Posterior vena cava (tissue), 2 donors: ENCODE measurements around the gene GRIFIN. TPM values are rescaled to one million over a fixed set of nuclear protein-coding genes. Genes with fewer than 3 reads are reported as not detected.

ENCODE experiments used
- DNase-seq: peaks from one replicate; pipeline ENCODE4 v3.0.0-alpha.2; 2020; ENCODE audit warnings: low spot score
- intact Hi-C, 2 donors: fragments of 100-400 bp; cut with DNase I; formaldehyde crosslinking; loops; one replicate each; pipeline versions ENCODE4 v1.14.1 to v1.14.2; 2022 to 2023
- total RNA-seq, 2 donors: library from RNA; stranded (reverse); fragmentation: NEBNext Ultra II Directional; extraction: Animal tissue kit (Norgen Biotek cat#: 25700); gene quantifications; one replicate each; pipeline ENCODE4 v1.2.1, GENCODE V29; 2021
- donor health status: DM: yes; HTN: yes; CAD: no.
- donor health status: DM: yes; HTN: yes; CAD: no.

The GRIFIN gene
- total RNA-seq, 2 donors from 2014 or later: not detected

DNA sequence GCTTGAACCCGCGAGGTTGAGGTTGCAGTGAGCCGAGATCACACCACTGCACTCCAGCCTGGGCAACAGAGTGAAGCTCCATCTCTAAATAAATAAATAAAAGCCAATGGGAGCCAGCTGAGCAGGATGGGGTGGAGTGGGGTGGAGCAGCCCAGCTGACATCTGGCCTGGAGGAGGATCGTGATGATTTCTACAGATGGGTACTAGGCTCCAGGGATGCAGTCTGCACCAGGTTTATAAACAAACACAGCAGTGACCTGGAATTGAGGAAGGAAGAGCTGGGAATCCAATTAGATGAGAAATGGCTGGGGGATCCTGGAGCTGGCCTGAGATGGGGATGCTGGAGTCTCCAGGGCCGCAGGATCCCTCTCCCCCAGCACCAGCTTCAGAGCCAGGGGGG, 7.3 kb upstream of the GRIFIN start:
- intact Hi-C loops: no loop called here
- no peak for DNase-seq

DNA sequence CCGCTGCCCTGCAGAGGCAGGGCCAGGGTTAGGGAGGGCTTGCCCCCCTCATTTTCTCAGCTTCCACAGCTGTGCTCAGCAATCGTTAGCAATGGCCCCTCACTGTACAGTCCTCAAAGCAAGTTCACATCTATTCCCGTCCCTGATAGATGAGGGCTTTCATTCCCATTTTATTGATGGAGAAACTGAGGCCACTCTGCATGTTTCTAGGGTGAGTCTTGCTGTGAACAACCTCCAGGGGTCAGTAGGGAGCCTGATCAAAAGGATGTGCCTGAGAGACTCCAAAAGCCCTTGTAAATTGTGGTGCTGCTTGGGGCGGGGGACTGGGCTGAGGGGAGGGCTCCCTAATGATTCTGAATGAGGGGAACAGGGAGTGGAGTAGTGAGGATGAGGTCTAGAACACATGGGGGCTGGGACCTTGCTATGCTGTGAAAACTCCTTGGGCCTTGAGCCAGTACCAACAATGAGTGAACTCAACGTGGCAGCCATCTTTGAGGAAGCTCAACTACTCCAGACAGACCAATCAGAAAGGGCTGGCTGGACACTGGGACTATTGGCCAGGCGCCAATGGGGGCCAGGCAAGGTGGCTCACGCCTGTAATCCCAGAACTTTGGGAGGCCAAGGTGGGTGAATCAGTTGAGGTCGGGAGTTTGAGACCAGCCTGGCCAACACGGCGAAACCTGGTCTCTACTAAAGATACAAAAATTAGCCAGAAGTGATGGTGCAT, 6.7 kb upstream of the GRIFIN start:
- intact Hi-C loops: no loop called here
- DNase-seq: no peak

GRCh38 chr7:2481195-2481594, 5.0 kb upstream of the GRIFIN start:
- intact Hi-C loops: no loop called here
- DNase-seq: no peak

- no peak for DNase-seq
- intact Hi-C loops: no loop called here
These were observed 3.8 kb upstream of the GRIFIN start for GRCh38 chr7:2480070-2480408.

DNA sequence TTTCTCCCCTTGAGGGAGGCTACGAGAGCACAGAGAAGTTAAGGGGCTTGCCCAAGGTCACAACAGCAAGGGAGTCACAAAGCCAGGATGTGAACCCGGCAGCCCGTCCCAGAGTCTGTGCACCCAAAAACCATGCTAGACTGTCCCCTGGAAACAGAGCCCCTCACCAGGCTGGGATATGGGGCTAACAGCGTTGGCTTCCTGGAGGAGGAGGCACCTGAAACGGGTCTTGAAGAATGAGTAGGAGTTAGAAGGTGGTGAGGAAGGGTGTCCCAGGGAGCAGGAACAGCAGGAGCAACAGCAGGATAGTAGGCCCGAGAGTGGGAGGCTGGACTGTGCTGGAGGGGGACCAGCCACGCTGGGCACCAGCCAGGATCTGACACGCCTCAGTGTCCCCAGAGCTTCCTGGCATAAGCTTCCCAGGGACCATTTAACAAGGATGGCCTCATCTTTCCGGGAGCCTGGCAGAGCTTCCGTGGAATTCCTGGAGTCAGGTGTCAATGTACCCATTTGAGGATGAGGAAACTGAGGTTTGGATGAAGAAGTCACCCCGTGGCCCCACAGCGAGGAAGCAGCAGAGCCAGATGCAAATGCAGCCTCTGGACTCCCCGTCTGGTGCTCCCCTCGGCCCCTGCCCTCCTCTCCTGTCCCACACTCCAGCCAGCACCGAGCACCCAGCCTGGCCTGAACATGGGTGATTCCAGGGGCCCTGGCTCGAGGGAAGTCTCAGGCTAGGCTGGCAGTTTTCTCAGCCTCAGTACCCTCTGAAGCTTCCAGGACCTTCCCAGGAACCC, 3.3 kb upstream of the GRIFIN start:
- intact Hi-C loops: loop anchor here (10.0 kb wide), 2 partner anchors 75 to 185 kb away; partner anchors contain the start of genes BRAT1 (in 1 of the 2) and IQCE (in 1 of the 2)
- DNase-seq: no peak

DNA sequence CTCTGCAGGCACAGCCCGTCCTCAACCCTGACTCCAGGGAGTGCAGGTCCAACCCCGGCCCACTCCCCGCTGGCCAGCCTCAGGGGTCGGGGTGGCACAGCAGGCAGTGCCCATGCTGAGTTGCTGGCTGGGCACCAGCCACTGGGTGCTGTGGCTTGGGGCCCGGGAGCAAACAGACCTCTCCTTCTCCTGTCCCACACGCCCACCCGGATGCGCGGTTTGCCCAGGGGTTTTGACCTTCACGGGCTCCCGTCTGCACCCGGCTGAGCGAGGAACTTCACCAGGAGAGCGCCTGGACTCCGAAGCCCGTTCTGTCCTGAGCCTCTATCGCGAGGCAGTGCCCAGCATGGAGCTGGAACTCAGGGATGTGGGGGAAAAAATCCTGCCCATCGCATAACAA, 2.6 kb upstream of the GRIFIN start:
- no peak for DNase-seq
- intact Hi-C loops: loop anchor here (10.0 kb wide), 2 partner anchors 76 to 186 kb away; partner anchors contain the start of genes BRAT1 (in 1 of the 2) and IQCE (in 1 of the 2)

- intact Hi-C loops: loop anchor here (10.0 kb wide), 2 partner anchors 76 to 186 kb away; partner anchors contain the start of genes BRAT1 (in 1 of the 2) and IQCE (in 1 of the 2)
- peak; percentile 91 for DNase-seq
These were observed 2.2 kb upstream of the GRIFIN start for GRCh38 chr7:2478399-2478785.

DNA sequence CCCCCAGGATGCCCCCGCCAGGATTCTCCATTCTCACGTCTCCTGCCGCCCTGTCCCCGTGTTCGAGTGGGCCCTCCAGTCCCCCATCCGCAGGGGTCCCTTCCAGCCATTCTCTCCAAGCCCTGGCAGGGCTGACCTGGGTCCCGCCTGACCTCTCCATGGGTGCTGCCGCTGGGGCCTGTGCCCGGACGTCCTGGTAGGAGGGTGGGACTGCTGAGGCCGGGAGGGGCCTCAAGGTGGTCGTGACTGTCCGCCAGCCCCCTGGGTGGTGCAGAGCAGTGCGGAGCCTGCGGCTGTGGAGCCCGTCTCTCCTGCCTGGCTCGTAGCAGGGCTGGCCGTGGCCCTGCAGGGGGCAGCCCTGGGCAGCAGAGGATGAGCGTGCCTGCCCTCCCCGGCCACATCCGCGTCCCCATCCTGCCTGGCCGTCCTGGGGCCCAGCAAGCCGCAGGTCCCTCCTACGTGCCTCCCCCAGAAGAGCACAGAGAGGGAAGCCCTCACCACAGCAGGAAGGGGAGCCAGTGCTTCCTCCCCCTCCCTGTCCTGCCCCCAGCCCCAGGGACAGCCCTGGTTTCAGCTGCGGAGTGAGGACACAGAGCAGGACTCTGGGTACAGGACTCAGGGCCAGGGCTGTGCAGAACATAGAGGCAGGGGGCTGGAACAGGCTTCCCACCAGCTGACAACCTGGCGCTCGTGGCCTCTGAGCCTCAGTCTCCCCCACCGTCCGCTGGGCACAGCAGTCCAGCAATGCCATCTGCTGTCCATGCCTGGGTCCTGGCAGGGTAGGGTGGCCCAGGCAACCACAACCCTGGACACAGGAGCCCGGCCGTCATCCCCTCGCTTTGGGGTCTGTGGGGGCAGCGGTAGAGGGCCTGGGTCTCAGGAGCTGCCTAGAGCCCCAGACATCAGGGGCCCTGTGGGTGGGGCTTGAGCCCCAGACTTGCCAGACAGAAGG, 1.5 kb upstream of the GRIFIN start:
- intact Hi-C loops: loop anchor here (1.0 to 10.0 kb wide), 3 partner anchors 28 to 187 kb away; partner anchors contain the start of genes BRAT1 (in 1 of the 2) and IQCE (in 1 of the 2)

GRCh38 chr7:2476776-2477446, 713 bp upstream of the GRIFIN start:
- DNase-seq: no peak
- intact Hi-C loops: loop anchor here (1.0 to 10.0 kb wide), 3 partner anchors 28 to 188 kb away; partner anchors contain the start of genes BRAT1 (in 1 of the 2) and IQCE (in 1 of the 2)

More for the DNA sequence above, 1.5 kb upstream of the GRIFIN start:
- DNase-seq: peak; percentile 90

- intact Hi-C loops: loop anchor here (10.0 kb wide), 2 partner anchors 79 to 189 kb away; partner anchors contain the start of genes BRAT1 (in 1 of the 2) and IQCE (in 1 of the 2)
- DNase-seq: peak; percentile 80
These were observed 551 bp downstream of the GRIFIN start for GRCh38 chr7:2475678-2476015.

DNA sequence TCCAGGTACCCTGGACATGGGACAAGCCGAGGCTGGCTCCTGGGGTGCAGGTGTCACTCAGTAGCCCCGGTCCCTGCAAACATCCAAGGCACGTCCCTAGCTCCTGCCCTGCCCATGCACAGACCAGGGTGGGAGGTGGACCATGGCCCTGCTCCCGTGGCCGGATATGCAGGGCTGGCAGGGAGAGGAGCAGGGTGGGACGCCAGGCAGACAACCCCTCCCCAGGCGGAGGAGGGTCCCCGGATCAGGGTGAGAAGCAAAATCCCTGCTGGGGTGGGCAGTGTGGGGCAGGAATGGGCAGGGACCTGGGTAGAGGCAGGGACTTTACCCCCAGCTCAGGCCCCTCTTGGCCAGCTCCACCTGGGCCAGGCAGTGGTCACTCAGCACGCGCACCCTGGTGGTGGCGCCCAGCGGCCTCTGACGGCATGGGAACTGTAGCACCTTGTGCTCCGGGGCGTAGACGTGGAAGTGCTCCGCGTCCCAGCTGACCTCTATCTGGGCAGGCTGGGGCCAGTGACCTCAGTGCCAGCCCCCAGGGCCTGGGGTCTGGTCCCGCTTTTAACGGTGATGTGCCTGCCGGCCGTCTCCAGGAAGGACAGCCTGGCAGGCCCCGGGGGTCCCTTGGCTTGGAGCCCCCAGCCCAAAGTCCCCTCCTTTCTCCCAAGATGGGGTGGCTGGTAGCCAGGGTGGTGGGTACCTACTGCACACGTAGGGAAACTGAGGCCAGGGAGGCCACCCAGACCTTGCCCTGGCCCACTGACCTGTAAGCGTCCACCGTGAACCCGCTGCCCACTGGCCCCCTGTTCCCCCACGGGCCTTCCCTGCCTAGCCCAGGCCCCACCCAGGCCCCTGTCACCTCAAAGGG, 1.2 kb downstream of the GRIFIN start:
- no peak for DNase-seq
- intact Hi-C loops: loop anchor here (5.0 to 10.0 kb wide), 3 partner anchors 80 to 898 kb away; partner anchors contain the start of genes BRAT1 (in 1 of the 2) and IQCE (in 1 of the 2)

GRCh38 chr7:2474224-2474623, 2.0 kb downstream of the GRIFIN start:
- DNase-seq: no peak
- intact Hi-C loops: loop anchor here (5.0 to 10.0 kb wide), 3 partner anchors 81 to 897 kb away; partner anchors contain the start of genes BRAT1 (in 1 of the 2) and IQCE (in 1 of the 2)

- intact Hi-C loops: loop anchor here (5.0 to 10.0 kb wide), 3 partner anchors 81 to 896 kb away; partner anchors contain the start of genes BRAT1 (in 1 of the 2) and IQCE (in 1 of the 2)
- no peak for DNase-seq
These were observed 2.6 kb downstream of the GRIFIN start for GRCh38 chr7:2473496-2474180.

GRCh38 chr7:2472739-2473138, 3.5 kb downstream of the GRIFIN start:
- intact Hi-C loops: loop anchor here (5.0 to 10.0 kb wide), 3 partner anchors 82 to 895 kb away; partner anchors contain the start of genes BRAT1 (in 1 of the 2) and IQCE (in 1 of the 2)
- DNase-seq: no peak

DNA sequence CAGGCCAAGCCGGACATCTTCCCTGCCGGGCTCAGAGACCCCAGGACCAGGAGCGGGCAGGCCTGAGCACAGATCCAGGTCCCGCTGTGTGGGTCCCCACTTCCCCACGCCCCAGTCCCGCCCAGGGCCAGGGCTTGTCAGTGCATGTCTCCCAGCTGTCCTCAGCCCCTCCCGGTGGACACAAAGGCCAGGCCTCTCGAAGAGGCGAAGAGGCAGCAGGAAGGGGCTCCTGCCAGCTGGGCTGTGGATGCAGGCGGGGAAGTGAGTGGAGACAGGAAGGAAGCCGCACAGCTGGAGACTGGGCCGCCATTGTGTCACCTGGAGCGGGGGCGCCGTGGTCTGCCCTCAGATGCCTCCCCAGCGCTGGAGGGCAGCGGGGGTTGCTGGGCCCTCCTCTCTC, 4.8 kb downstream of the GRIFIN start:
- DNase-seq: no peak
- intact Hi-C loops: loop anchor here (5.0 to 10.0 kb wide), 3 partner anchors 83 to 894 kb away; partner anchors contain the start of genes BRAT1 (in 1 of the 2) and IQCE (in 1 of the 2)

GRCh38 chr7:2471022-2471329, 5.2 kb downstream of the GRIFIN start:
- no peak for DNase-seq
- intact Hi-C loops: loop anchor here (5.0 to 10.0 kb wide), 3 partner anchors 84 to 894 kb away; partner anchors contain the start of genes BRAT1 (in 1 of the 2) and IQCE (in 1 of the 2)
